Stimulated activated CD4-positive, alpha-beta T cell treated with anti-CD3 and anti-CD28 coated beads, Interleukin-1b, Interleukin-23, amount 100 ng/mL, for 4 hours (primary cell): ENCODE measurements around the gene CHD5.
A peak's percentile ranks its signal among the peaks of the same experiment; 100 is the strongest.

Experiments used
- DNase-seq, 2 donors: peaks; one replicate each; pipeline ENCODE4 v3.0.0-alpha.2; 2020; ENCODE audit warnings: low read depth in 2 of 2

CHD5 gene

DNA sequence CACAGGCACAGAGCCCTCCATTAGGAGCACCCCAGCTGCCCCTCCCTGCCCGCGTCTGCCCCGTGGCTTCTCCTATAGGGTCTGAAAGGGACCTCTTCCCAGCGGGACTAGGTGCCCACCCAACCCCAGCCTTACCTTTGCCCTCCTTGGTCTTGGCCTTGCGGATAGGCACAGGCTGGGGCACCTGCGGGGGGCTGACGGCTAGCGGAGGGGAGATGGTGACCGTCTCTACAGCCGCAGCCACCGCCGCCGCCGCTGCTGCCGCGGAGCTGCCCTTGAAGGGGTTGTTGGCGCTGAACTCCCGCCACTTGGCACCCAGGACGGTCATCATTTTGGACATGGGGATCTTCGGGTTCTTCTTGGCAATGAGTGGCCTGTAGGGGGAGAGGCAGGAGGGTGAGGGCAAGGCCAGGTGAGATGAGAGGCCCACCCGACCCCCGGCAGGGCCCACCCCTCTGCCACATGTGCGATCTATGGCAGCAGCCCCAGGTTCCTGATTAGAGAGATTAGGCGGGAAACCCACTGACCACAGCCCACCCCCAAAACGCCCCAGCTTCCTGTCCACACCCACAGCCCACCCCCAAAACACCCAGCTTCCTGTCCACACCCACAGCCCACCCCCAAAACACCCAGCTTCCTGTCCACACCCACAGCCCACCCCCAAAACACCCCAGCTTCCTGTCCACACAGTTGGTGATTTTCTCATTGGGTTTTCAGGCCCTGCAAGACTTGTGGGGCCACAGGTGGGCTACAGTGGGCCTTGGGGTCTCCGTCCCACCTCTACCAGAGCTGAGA, 25.4 kb downstream of the CHD5 start:
- DNase-seq, result no peak

GRCh38 chr1:6152882-6153281, 27.2 kb downstream of the CHD5 start:
- DNase-seq, result no peak

GRCh38 chr1:6152181-6152580, 27.9 kb downstream of the CHD5 start:
- no peak for DNase-seq

- DNase-seq, result no peak
Observed at GRCh38 chr1:6151291-6151822, 28.8 kb downstream of the CHD5 start.

DNA sequence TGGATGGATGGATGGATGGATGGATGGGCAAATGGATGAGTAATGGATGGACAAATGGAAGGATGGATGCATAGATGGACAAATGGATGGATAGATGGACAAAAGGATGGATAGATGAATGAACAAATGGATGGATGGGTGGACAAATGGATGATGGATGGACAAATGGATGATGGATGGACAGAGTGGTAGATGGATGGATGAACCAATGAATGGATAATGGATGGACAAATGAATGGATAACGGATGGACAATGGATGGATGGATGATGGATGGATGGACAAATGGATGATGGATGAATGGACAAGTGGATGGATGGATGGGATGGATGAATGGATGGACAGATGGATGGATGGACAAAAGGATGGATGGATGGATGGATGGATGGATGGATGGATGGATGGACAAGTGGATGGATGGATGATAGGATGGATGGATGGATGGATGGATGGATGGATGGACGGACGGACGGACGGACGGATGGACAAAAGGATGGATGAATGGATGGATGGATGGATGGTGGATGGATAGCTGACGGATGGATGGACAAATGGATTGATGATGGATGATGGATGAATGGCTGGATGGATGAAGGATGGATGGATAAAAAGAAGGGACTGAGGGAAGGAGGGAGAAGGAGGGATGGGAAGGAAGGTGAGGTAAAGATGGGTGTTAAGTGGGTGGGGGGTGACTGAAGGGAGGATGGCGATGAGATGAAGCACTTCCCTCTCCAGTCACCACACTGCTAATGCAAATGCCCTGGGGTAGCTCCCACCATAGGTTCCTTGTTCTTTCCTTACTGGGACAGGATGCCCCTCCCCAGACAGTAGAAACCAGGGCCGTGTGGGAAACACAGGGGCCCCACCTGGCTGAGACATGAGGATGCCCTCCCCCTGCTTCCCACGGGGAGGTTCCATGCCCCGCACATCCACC, 29.8 kb downstream of the CHD5 start:
- no peak for DNase-seq

GRCh38 chr1:6149597-6149996, 30.5 kb downstream of the CHD5 start:
- no peak for DNase-seq

DNA sequence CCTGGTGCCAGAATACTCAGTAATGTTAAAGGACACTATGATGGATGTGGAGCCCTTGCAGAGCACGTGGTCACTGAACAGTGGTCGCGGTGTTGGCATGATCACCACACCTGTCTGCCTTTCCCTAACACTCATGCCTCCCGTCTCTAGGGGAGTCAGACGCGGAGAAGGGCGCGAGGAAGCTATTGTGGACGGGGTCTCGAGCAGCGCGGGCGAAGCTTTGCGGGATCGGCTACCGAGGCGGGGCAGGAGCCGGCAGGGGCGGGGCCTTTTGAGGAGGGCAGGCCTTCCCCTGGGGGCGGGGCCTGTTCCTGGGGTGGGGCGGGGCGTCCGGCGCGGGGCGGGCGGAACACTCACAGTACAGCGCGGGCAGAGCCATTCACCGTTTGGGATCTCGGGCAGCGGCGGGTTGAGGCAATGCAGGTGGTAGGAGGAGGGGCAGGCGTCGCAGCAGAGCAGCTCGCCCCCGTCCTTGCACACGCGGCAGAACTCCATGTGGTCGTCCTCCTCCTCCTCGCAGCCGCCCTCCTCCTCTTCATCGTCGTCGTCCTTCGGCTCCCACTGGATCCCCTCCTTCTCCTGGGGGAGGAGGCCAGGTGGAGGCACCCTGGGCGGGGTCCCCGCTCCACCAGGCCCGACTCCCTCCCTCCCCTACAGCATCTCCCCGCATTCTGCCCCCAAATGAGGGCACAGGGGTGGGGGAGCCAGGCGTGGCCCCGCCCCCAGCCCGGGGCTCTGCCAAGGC, 31.5 kb downstream of the CHD5 start:
- DNase-seq, result peak; percentile 62 to 75

DNA sequence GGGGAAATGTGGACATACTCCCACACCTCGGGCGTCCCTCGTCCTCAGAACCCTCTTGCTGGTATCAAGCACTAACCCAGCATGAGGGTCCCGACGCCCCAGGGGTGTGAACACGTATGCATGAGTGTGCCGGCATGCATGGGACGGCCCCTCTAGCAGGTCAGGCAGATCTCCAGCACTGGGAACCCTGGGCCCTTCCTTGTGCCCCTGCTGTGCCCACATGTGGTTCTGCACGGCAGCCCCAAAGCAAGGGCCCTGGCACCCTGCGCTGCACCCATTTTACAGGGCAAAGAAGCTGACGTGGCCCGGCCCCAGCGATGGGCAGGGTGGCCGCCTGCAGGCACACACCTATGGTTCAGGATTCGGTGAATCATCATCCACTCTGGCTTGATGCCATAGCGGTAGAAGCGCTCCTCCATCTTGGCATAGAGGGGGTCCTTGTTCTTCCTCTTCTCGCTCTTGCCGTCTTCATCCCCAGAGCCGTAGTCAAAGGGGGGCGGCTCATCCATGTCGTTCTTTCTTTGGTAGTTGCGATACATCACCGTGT, 34.2 kb downstream of the CHD5 start:
- DNase-seq, result no peak

GRCh38 chr1:6145396-6145750, 34.7 kb downstream of the CHD5 start:
- DNase-seq, result no peak

DNA sequence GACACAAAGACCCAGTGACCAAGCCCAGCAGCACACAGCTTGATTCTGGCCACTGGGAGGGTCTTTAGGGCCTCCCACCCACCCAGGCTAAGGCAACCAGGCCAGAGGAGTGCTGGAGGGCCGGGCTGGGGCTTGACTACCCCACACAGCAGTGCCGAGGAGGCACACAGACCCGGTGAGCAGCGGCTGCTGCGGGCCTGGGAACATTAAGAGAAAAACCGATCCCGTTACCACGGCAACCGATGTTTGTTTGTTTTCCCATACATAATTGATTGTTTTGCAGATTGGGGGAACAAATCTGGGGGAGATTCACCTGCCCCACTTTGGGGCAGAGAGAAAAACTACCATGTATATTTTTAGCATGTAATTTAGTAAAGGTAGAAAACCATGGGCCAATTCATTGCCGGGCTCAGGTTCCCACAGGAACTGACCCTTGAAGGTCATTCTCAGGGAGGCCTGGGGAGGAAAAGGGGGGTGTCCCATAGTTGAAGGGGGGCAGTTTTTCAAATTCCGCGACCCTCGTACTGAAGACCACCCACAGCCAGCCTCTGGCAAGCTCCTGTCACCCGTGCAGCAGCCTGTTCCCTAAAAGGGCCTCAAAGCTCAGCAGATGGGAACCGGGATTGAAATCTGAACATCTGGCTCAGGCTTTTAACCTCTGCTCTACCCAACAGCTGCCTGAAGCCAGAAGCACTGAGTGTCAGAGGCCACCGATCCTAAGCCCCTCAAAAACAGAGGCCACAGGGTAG, 35.3 kb downstream of the CHD5 start:
- DNase-seq, result no peak

- DNase-seq, result no peak
Observed at GRCh38 chr1:6144175-6144574, 35.9 kb downstream of the CHD5 start.

DNA sequence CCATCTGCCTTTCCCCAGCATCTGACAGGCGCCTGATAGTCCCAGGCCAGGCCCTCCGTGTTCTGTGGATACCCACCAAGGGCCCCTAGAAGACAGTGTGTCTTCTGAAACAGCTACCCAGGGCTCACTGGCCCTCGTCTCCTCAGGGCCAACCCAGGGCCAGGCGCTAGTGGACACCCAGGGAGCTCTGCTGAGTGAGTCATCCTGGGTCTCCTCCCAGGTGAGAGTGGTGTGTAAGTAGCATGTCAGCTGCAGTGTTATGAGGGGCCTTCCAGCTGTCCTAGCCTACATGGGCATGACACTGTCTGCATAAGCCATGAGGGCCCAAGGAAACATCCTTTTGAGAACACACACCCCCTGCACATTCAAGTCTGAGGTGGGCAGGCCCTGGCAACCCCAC, 36.7 kb downstream of the CHD5 start:
- DNase-seq, result no peak

- no peak for DNase-seq
Observed at GRCh38 chr1:6142734-6143133, 37.4 kb downstream of the CHD5 start.

GRCh38 chr1:6142036-6142621, 38.0 kb downstream of the CHD5 start:
- DNase-seq, result no peak

DNA sequence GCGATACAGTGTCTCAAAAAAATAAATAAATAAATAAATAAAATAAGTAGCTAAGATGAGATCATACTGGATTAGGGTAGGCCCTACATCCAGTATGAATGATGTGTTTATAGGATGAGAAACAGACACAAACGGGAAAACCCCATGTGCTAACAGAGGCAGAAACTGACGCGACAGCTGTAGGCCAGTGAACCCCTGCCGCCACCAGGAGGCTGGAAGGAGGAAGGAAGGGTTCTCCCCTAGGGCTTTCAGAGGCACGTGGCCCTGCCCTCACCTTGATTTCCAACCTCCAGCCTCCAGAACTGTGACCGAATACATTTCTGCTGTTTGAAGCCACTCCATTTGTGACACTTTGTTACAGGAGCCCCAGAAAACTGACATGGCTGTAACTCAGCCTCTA, 38.5 kb downstream of the CHD5 start:
- DNase-seq, result no peak

DNA sequence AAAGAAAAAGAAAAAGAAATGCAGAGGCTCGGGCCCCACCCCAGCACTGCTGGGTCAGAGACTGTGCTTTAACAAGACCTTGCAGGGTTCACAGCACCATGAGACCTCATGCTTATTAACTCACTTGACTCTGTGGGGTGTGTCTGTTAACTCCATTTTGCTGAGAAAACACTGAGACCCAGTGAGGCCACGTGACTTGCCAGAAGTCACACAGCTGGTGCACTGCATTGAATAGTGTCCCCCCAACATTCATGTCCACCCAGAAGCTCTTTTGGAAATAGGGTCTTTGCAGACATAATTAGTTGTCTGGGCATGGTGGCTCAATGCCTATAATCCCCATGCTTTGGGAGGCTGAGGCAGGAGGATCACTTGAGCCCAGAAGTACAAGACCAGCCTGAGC, 39.7 kb downstream of the CHD5 start:
- no peak for DNase-seq

DNA sequence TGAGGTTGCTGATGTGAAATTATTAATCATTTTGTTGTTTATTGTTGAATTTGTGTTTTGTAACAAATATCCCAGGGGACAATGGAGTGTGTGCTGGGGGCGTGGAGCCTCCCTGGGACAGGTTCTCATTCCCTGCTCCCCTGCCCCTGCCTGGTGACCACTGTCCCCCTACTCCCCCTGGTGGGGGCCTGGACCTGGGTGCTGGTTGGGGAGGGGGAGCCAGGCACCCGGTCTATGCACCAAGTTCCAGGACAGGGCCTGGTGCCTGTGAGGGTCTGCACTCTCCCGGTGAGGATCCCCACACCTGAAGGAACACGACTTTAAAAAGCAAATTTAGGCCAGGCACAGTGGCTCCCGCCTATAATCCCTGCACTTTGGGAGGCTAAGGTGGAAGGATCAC, 42.4 kb downstream of the CHD5 start:
- no peak for DNase-seq

DNA sequence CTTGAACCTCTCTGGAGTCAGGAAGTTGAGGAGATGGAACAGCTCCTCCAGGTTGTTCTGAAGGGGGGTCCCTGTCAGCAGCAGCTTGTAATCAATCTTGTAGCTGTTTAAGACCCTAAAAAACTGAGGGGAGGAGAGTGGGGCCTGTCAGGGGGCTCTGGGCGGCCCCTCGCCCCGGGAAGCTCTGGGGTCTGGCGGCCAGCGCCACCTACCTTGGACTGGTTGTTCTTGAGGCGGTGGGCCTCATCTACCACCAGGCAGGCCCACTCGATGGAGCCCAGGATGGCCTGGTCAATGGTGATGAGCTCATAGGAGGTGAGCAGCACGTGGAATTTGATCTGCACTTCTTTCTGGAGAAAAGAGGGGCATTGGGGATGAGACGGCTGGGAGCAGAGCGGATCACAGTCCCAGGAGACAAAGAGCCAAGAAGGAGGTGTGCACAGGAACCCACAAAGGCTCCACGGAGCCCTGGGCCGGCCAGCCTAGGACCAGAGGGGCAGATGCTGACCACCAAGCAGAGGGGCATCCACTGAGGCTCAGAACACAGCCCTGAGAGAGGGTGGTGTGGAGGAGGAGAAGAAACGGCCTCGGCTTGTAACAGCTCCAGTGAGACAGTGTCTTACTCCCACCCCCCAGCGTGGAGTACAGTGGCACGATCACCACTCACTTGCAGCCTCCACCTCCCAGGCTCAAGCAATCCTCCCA, 43.5 kb downstream of the CHD5 start:
- DNase-seq, result no peak

DNA sequence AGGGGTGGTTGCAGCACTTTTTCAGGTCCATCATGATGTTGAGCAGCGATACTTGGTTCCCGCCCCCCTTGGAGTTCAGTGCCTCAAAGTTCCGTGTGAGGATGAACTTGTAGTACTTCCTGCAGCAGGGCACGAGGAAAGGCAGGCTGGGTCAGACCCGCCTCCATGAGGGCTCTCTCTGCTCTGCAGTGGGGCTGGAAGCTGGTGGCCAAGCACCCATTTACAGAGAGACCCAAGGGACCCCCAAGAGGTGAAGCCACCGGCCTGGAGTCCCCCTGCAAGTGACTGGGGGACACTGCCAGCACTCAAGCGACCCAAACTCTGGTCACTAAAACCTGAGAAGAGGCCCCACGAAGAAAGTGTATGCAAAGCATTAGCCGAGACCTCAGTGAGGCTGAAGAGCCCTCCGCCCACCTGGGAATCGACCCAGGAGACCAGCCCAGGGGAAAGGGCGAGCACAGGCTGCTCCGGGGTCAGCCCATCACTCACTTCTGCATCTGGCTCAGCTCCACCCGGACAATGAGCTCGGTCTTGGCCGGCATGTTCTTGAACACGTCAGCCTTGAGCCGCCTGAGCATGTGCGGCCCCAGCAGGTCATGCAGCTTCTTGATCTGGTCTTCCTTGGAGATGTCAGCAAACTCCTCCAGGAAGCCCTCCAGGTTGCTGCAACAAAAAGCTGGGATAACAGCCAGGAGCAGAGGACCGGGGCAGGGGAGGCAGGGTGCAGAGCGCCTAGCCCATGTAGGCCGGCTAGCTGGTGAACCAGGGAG, 45.2 kb downstream of the CHD5 start:
- DNase-seq, result no peak
